Activated CD4-positive, alpha-beta T cell treated with anti-CD3 and anti-CD28 coated beads for 1 hour (primary cell): Measurements from ENCODE around the gene PRRC2B.
"Not testable (repeated sequence)": the region's sequence is repeated elsewhere in the genome, so short reads cannot be mapped to it uniquely, and the experiment has no call there.

ENCODE experiments used
- DNase-seq: peaks from one replicate; pipeline ENCODE4 v3.0.0-alpha.2; 2020

The PRRC2B gene

GRCh38 chr9:131393622-131394463 is at the start of gene PRRC2B:
TSS of gene PRRC2B (plus strand) at chr9:131394086. CDS start at chr9:131430145, 36,059 bp downstream.
- peak; percentile 78 for DNase-seq

DNA sequence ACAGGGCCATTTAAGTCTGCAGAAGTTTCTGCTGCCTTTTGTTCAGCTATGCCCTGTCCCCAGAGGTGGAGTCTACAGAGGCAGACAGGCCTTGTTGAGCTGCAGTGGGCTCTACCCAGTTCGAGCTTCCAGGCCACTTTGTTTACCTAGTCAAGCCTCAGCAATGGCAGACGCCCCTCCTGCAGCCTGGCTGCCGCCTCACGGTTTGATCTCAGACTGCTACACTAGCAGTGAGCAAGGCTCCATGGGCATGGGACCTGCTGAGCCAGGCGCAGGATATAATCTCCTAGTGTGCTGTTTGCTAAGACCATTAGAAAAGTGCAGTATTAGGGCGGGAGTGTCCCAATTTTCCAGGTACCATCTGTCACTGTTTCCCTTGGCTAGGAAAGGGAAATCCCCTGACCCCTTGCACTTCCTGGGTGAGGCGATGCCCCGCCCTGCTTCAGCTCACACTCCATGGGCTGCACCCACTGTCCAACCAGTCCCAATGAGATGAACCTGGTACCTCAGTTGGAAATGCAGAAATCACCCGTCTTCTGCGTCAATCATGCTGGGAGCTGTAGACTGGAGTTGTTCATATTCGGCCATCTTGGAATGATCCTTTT is 48.9 kb upstream of the PRRC2B start:
- DNase-seq, result not testable (repeated sequence)

GRCh38 chr9:131346559-131346958 is 47.3 kb upstream of the PRRC2B start:
- DNase-seq, result no peak

DNA sequence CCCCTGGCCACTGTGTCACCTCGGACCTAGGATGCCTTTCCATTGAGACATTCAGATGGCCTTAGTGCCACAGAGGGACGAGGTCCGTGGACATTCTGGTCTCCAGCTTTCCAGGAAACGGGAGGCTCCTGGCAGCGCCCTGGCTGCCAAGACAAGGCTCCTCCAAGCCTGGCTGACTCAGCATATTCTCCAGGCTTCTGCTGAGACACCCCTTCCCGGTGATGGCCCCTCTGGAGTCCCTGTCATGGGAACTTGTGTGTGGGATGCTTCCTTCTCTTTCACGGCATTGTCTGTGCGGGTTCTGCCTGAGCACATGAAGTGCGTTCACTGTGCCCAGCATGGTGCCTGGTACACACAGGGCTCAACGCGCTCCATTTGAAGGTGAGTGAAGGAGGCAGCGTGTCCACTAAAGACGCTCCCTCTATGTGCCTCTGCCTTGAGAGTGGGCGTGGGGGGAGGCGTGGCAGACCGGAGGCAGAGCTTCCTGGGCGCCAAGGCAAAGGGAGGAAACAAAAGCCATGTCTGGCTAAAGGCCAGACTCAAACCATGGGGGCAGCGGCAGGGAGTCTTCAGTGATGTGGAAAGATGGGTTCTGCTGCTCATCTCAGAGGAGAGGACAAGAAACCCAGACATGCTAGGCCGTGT is 46.4 kb upstream of the PRRC2B start:
- DNase-seq, result no peak

GRCh38 chr9:131348631-131349521 is 45.0 kb upstream of the PRRC2B start:
- no peak for DNase-seq

GRCh38 chr9:131349522-131349880 is 44.4 kb upstream of the PRRC2B start:
- no peak for DNase-seq

GRCh38 chr9:131349881-131350563 is 43.9 kb upstream of the PRRC2B start:
- peak; percentile 79 for DNase-seq

GRCh38 chr9:131356479-131356878 is 37.4 kb upstream of the PRRC2B start:
- not testable (repeated sequence) for DNase-seq

DNA sequence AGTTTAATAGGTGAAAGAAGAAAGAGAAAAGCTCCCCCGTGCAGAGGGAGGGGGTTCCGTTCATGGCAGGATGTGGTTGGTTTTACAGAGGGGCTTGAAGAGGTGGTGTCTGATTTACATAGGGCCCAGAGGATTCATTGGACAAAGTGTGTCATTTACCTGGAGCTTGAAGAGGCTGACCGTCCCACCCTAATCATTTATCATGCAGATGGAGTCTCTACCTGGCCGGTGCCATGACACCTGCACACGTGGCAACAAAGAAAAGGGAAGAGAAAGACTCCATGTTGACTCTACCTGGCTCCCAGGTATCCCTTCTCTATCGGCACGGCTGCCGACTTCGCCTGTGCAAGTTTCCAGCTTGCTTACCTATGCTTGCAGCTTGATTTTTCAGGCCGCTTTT is 35.3 kb upstream of the PRRC2B start:
- DNase-seq, result no peak

DNA sequence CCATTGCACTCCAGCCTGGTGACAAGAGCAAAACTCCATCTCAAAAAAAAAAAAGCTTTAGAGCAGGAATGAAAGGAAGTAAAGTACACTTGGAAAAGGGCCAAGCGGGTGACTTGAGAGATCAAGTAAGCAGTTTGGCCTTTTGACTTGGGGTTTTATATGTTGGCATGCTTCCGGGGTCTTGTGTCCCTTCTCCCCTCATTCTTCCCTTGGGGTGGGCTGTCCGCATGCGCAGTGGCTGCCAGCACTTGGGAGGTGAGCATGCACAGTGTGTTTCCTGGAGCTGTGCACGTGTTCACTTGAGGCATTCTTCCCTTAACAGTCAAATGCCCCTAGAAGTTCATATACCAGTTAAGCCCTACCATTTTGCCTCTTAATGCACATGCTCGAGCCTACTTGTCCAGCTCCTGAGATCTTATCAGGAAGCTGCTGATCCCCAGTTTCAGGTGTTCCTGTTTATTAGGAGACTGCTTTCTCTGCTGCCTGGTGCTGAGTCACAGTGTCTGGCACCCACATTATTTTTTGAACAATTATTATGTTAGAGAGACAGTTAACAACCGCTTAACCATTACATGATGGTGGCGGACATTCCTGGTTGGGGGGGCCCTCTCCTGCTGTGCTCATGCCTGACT is 32.6 kb upstream of the PRRC2B start:
- DNase-seq, result no peak

GRCh38 chr9:131365546-131365945 is 28.3 kb upstream of the PRRC2B start:
- no peak for DNase-seq

DNA sequence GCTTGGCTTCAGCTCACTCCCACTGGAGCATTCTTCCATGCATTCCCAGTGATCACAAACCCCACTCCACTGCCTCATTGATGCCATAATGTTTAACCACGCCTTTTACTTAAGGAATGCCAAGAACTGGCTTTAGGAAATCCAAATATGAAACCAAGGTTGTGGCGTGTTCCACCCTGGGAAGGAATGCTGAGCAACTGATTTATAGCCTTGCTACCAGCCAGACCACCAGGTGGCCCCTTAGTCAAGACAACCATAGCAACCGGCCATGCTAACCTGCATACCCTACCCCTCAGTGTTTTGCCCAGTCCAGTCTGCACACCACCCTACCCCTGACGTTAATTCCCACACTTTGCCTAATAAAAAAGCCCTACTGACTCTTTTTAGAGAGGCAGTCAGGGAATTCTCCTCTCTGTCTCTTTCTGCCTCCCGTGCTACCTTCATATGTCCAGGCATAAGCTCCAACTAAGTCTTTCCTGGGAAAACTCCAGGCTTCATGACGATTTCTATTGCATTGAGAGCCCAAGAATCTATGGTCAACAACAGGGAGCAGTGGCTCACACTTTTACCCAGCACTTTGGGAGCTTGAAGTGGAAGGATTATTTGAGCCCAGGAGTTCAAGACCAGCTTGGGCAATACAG is 27.0 kb upstream of the PRRC2B start:
- DNase-seq, result no peak

GRCh38 chr9:131367450-131367849 is 26.4 kb upstream of the PRRC2B start:
- no peak for DNase-seq

- no peak for DNase-seq
Measured at GRCh38 chr9:131370638-131371037, 23.2 kb upstream of the PRRC2B start.

GRCh38 chr9:131372599-131372973 is 21.3 kb upstream of the PRRC2B start:
- not testable (repeated sequence) for DNase-seq

DNA sequence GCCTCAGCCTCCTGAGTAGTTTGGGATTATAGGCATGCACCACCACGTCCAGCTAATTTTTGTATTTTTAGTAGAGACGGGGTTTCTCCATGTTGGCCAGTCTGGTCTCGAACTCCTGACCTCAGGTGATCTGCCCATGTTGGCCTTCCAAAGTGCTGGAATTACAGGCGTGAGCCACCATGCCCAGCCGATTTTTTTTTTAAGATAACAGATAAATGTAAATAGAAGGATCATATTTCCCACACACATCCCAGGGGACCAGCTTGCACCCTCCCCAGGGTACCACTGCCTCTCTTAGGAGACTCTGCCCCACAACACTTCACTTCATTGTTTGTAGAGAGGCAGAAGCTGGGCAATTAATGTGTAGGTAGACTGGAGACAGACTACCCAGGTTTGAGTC is 19.2 kb upstream of the PRRC2B start:
- not testable (repeated sequence) for DNase-seq

DNA sequence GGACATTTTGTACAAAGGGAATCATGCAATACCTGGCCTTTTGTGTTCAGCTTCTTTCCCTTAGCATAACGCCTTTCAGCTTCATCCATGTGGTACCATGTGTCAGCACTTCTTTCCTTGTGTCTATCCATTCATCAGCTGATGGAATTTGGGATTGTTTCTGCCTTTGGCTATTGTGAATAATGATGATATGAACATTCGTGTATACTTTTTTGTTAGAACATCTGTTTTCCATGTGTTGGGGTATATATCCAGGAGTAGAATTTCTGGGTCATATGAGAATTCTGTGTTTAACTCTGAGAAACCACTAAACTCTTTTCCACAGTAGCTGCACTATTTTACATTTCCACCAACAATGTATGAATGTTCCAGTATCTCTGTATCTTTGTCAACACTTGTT is 14.8 kb upstream of the PRRC2B start:
- no peak for DNase-seq

GRCh38 chr9:131382850-131383729 is 10.8 kb upstream of the PRRC2B start:
- no peak for DNase-seq

DNA sequence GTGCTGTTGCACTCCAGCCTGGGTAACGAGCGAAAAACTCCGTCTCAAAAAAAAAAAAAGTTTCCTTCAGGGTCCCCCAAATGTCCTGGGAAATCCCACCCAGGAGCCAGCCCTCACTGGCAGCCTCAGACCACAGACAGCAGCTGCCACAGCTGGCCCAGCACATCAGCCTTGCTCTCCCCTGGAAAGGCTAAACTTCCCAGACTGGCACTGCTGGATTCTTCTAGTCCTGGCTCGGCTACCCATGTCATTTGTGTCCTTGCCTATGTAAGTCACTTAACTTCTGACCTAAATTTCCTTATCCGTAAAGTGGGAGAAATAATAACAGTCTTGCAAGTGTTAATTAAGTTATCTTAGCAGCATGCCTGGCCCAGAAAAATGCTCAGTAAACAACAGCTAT is 8.6 kb upstream of the PRRC2B start:
- DNase-seq, result no peak

DNA sequence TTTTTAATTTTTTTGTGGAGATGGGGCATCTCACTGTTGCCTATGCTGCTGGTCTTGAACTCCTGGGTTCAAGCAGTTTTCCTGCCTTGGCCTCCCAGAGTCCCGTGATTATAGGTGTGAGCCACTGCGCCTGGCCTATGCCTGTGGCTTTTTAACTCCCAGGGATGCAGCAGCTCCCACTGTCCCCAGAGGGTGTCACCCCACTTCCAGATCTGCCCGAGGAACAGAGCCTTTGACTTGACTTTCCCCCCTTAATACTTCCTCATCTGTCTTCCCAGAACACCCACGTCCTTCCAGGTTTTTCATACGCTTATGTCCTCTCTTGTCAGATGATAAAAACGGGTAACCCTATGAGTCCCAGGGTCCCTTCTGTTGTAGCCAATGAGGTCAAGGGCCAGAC is 7.6 kb upstream of the PRRC2B start:
- DNase-seq, result no peak
